ENCODE results near the gene YIPF2.
"Not testable (repeated sequence)": the region's sequence is repeated elsewhere in the genome, so short reads cannot be mapped to it uniquely, and the experiment has no call there.

The YIPF2 gene

DNA sequence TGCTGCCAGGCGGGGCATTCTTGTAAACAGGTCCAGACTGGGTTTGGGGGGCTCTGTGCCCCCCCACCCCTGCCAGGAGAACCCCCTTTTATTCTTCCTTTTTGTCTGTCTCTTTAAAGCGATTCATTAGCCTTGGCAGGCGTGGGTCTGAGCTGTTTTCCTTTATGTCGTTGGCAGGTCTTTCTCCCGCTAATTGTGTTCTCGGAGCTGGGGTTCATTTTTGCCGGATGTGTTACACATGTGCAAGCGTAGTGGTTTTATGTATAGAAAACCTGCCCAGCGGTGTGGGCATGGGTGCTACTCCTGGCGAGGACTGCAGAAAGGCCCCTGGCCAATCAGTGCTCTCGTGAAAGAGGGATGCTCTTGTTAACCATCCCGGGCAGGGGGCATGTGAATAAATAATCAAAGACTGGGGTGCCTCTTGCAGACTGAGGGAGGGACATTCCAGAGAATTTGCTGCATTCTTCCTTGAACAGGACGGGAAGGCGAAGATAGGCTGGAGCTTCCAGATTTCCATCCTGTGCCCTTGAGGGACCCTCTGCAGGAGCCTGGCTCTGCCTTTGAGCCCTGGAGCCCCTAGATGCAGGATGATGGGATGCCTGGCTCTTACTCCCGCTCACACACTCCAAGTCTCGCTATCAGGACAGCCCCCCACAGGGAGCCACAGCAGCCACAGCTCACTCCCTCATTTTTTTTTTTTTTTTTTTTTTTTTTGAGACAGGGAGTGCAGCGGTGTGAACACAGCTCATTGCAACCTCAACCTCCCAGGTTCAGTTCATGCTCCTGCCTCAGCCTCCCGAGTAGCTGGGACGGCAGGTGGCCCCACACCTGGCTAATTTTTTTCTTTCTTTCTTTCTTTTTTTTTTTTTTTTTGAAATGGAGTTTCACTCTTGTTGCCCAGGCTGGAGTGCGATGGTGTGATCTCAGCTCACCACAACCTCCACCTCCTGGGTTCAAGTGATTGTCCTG, 43.0 kb downstream of the YIPF2 start:
- TF ChIP-seq POLR2A (IDR thresholded peaks at IDR 0.05; ENCODE audit: low read length) (no peak), GATA1 (IDR thresholded peaks at IDR 0.05; ENCODE audit: low read depth, low read length) (no peak)
- no peak for DNase-seq

DNA sequence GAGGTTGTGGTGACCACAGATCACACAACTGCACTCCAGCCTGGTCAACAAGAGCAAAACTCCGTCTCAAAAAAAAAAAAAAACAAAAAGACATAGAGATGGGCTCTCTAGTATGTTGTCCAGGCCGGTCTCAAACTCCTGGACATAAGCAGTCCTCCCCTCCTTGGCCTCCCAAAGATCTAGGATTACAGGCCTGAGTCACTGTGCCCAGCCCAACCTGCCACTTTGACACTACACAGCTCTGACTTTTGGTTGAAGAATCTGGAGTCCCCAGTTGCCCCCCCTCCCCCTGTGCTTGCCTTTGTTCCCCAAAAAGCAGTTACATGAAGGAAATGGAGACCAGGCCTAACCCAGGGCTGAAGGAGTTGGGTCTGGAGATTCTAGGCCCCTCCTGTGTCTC, 44.2 kb downstream of the YIPF2 start:
- peak; percentile 40 to 55 for DNase-seq
- no peak for TF ChIP-seq GATA1 (IDR thresholded peaks at IDR 0.05; ENCODE audit: low read depth, low read length)
- TF ChIP-seq POLR2A (IDR thresholded peaks at IDR 0.05; ENCODE audit: low read length), result no peak

DNA sequence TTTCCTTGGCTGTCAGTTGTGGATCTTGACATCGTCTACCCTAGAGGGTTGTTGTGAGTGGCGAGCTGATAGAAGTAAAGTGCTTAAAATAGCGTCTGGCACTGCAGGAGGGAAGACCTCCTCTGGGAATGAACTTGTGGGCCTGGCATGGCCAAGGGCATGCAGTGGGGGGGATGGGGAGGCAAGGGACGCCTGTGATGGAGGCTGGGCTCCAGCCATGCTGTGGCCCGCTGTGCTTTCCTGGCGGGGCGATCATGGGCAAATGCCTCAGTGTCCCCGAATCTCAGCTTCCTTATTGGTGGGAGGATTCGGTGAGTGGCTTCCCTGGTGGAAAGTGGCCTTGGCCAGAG, 46.4 kb downstream of the YIPF2 start:
- no peak for DNase-seq
- TF ChIP-seq GATA1 (IDR thresholded peaks at IDR 0.05; ENCODE audit: low read depth, low read length) (no peak), POLR2A (IDR thresholded peaks at IDR 0.05; ENCODE audit: low read length) (no peak)

DNA sequence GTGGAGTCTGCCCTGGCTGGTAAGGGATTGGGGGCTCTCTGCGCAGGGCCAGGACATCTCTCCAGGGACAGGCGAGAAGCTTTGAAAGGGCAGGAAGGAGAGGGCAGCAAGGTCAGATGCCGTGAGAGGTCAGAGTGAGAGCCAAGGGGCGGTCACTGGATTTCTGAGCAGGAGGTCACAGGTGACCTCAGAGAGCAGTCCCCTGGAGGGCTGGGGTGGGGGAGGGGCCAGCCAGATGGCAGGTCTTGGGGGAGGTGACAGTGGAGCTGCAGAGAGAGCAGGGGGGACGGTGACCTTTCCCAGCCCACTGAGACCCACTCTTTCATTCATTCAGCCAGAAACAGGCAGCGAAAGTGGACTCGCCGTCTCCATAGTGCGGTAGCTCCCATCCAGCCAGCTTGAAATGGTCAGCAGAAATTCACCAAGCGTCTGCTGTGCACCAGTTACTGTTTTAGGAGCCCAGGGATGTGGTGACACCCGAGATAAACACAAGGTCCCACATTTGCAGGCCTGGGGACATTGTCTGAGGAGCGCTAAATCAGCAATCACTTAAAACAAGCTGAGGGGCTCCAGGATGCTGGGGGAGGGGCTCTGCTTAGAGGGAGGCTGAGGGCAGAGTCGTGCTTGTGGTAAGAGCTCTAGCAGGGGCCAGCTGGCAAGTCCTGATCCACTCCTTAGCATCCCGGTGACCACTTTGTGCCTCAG, 46.9 kb downstream of the YIPF2 start:
- TF ChIP-seq GATA1 (IDR thresholded peaks at IDR 0.05; ENCODE audit: low read depth, low read length) (no peak), POLR2A (IDR thresholded peaks at IDR 0.05; ENCODE audit: low read length) (no peak)
- no peak for DNase-seq

- TF ChIP-seq POLR2A (IDR thresholded peaks at IDR 0.05; ENCODE audit: low read length) (no peak), GATA1 (IDR thresholded peaks at IDR 0.05; ENCODE audit: low read depth, low read length) (no peak)
- no peak for DNase-seq
Measured at GRCh38 chr19:10878253-10878652, 50.2 kb downstream of the YIPF2 start.

GRCh38 chr19:10877608-10878007, 50.8 kb downstream of the YIPF2 start:
- not testable (repeated sequence) for DNase-seq

GRCh38 chr19:10876459-10877240, 51.8 kb downstream of the YIPF2 start:
- no peak for TF ChIP-seq GATA1 (IDR thresholded peaks at IDR 0.05; ENCODE audit: low read depth, low read length)
- TF ChIP-seq POLR2A (IDR thresholded peaks at IDR 0.05; ENCODE audit: low read length), result no peak
- DNase-seq, result no peak

DNA sequence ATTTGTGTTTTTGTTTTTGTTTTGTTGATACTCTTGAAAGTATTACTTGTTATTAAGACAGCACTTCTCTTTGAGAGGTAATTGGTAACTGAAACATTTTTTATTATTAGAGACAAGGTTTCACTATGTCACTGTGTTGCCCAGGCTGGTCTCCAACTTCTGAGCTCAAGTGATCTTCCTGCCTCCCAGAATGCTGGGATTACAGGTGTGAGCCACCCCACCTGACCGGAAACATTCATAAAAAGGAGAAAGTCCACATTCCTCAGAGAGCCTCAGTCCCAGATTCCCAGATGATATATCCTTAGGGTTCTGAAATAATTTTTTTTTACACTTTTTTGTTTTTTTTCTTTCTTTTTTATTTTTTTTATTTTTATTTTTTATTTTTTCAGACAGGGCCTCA, 54.4 kb downstream of the YIPF2 start:
- TF ChIP-seq GATA1 (IDR thresholded peaks at IDR 0.05; ENCODE audit: low read depth, low read length) (no peak), POLR2A (IDR thresholded peaks at IDR 0.05; ENCODE audit: low read length) (no peak)
- no peak for DNase-seq

- TF ChIP-seq POLR2A (IDR thresholded peaks at IDR 0.05; ENCODE audit: low read length) (no peak), GATA1 (IDR thresholded peaks at IDR 0.05; ENCODE audit: low read depth, low read length) (no peak)
- DNase-seq, result no peak
Measured at GRCh38 chr19:10872546-10873107, 55.8 kb downstream of the YIPF2 start.

Data from erythroblast (primary cell).